Measurements from ENCODE around the gene ZNF740.
"Not testable (repeated sequence)": the region's sequence is repeated elsewhere in the genome, so short reads cannot be mapped to it uniquely, and the experiment has no call there.

Gene ZNF740

GRCh38 chr12:53177447-53177846 lies 3.1 kb upstream of the ZNF740 start (continued):
- TF ChIP-seq KLF1 (tag by site-specific recombination; IDR thresholded peaks at IDR 0.05): peak; percentile 22; the same call in 1 of the 2 replicates
- 0 out of 2 replicates have a peak, but pooled peaks have one; percentile 29 for TF ChIP-seq ZNF639 (tag by site-specific recombination; IDR thresholded peaks at IDR 0.05)

- H3K27ac ChIP-seq (ENCODE audit: extremely low read depth, low read depth, low read length); H3K4me3 ChIP-seq (ENCODE audit: low read depth, low read length); POLR2A ChIA-PET; H3K9me3 ChIP-seq (ENCODE audit: control insufficient read depth, insufficient read depth, low read depth, low read length): not testable (repeated sequence)
- H3K4me1 ChIP-seq (ENCODE audit: control insufficient read depth, insufficient read depth, low read length): peaks cover 16% of the 10 kb centered on the region; the same call in 1 of the 2 replicates
- CTCF ChIA-PET: interaction anchor here (5.1 kb wide), 1 partner anchor 20 kb away, joined by 46 read pairs; no protein-coding TSS in a partner anchor
- peaks cover 8 to 24% of the 10 kb centered on the region in 2 experiments for H3K36me3 ChIP-seq (ENCODE audit: control insufficient read depth in 2 of 2, insufficient read depth in 1 of 2, low read length in 2 of 2)
Observed at GRCh38 chr12:53178803-53179202, 1.7 kb upstream of the ZNF740 start.

GRCh38 chr12:53179687-53180219 lies 769 bp upstream of the ZNF740 start:
- no peaks in the 10 kb centered on the region for H3K9me3 ChIP-seq (ENCODE audit: control insufficient read depth, insufficient read depth, low read depth, low read length)
- H3K4me3 ChIP-seq (ENCODE audit: low read depth, low read length): peak overlapping the region; percentile 80
- H3K36me3 ChIP-seq (ENCODE audit: control insufficient read depth in 2 of 2, insufficient read depth in 1 of 2, low read length in 2 of 2): peaks cover 15 to 33% of the 10 kb centered on the region in 2 experiments
- ChIA-PET CTCF (interaction anchor here (0.6 to 5.1 kb wide), 7 partner anchors 9 to 141 kb away, joined by 4 to 46 read pairs (median 6); partner anchors contain the start of genes AAAS and ESPL1), POLR2A (interaction anchor here (0.7 to 2.8 kb wide), 18 partner anchors 9 to 200 kb away, joined by 3 to 18 read pairs (median 5); partner anchors contain the start of genes AAAS, ESPL1, MYG1 and PFDN5)
- peak overlapping the region; percentile 80 for H3K27ac ChIP-seq (ENCODE audit: extremely low read depth, low read depth, low read length)
- H3K4me1 ChIP-seq (ENCODE audit: control insufficient read depth, insufficient read depth, low read length): peaks cover 16% of the 10 kb centered on the region; the same call in 1 of the 2 replicates
- TF ChIP-seq ZFP41 (tag by site-specific recombination; IDR thresholded peaks at IDR 0.05; ENCODE audit: borderline replicate concordance) (no peak), PRDM6 (tag by site-specific recombination; IDR thresholded peaks at IDR 0.05) (no peak), ZNF473 (tag by site-specific recombination; IDR thresholded peaks at IDR 0.05) (no peak), ZNF777 (tag by site-specific recombination; IDR thresholded peaks at IDR 0.05; ENCODE audit: borderline replicate concordance) (no peak), MZF1 (tag by site-specific recombination; IDR thresholded peaks at IDR 0.05; ENCODE audit: borderline replicate concordance) (no peak), ZNF704 (tag by site-specific recombination; IDR thresholded peaks at IDR 0.05) (no peak), IKZF3 (tag by site-specific recombination; IDR thresholded peaks at IDR 0.05) (no peak), REST (tag by site-specific recombination; IDR thresholded peaks at IDR 0.05) (peak; percentile 23; the same call in 1 of the 2 replicates), TSHZ1 (tag by site-specific recombination; IDR thresholded peaks at IDR 0.05; ENCODE audit: borderline replicate concordance) (no peak), ZNF692 (tag by site-specific recombination; IDR thresholded peaks at IDR 0.05) (no peak), ZNF394 (tag by site-specific recombination; IDR thresholded peaks at IDR 0.05; ENCODE audit: borderline replicate concordance) (no peak), ZBTB44 (tag by site-specific recombination; IDR thresholded peaks at IDR 0.05) (no peak), SETDB1 (IDR thresholded peaks at IDR 0.05; ENCODE audit: insufficient read length, low read length) (no peak), ZNF707 (tag by site-specific recombination; IDR thresholded peaks at IDR 0.05) (no peak)
